ENCODE results near the gene VRK1.
"Not testable (repeated sequence)": the region's sequence is repeated elsewhere in the genome, so short reads cannot be mapped to it uniquely, and the experiment has no call there.

The VRK1 gene

DNA sequence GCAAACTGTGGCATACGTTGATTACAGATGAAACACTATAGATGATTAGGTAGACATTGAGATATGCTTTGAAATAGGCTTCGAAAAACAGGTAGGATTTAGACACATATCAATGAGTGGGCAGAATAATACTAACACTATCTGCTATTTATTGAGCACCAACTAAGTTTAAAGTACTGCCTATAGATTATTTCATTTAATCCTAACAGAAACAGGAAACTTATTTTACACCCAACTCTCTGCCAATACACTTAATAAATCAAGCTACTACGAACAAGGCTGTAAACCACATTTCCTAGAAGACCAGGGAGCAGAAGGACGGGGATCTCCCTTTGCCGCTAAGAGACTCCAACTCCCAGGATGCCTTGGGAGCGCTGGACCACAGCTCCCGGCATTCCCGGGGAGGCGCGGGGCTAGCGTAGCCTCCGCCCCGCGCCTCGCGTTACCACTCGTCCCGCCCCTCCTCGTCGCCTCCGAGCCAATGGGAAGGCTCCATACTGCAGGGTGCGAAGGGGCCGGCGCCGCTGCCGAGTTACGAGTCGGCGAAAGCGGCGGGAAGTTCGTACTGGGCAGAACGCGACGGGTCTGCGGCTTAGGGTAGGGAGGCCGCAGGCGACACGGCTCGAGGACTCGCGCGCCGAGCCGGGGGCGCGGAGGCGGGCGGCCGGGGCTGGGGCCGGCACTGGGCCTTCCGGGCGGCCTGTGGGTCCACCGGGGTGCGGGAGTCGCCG is at the start of gene VRK1:
Gene VRK1, plus strand, starts transcription at position 532 of the 731 bp plus-strand sequence. CDS start 36,090 bp downstream, outside the sequence.
- peak; percentile 97 for DNase-seq (ENCODE audit: low spot score)

DNA sequence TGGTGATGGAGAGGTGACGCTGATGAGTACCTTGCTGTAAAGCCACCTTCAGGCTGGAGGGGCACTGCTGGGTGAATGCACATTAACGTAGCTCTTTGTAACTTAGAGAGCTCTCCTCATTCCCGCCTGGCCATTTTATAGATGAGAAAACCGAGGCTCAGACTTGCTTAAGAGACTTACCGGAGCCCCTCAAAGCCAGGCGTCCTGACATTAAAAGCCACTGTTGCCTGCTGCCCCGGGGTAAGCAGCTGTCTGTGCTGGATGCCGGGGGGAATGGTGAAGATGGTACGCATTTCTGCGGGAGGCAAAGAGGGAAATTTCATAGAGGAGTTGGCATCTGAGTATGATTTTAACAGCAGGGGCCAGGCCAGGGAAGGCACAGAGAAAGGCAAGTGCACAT is 49.6 kb upstream of the VRK1 start:
- DNase-seq (ENCODE audit: low spot score): no peak

DNA sequence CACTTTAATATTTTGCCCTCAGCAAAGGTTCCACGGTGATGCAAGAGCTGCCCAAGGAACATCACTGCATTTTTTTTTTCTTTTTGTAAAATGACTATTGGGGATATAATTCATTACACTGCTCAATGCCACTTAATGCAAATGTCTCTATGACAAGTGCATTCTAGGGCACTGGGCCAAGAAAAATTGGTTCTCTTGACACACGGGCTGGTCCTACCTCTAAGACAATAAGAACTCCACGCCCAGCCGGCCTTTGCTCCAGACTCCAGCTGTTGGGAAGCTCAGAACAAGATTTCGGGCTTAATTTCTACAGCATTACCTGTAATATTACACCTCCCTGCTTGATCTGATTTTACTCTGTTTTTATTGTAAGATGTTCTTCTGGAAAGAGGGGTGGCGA is 48.8 kb upstream of the VRK1 start:
- no peak for DNase-seq (ENCODE audit: low spot score)

GRCh38 chr14:96751505-96751904 is 45.7 kb upstream of the VRK1 start:
- DNase-seq (ENCODE audit: low spot score): no peak

- DNase-seq (ENCODE audit: low spot score): no peak
These were observed 45.1 kb upstream of the VRK1 start for GRCh38 chr14:96752125-96752524.

- no peak for DNase-seq (ENCODE audit: low spot score)
These were observed 44.6 kb upstream of the VRK1 start for GRCh38 chr14:96752594-96752993.

- DNase-seq (ENCODE audit: low spot score): no peak
These were observed 42.9 kb upstream of the VRK1 start for GRCh38 chr14:96754162-96754844.

GRCh38 chr14:96754845-96755184 is 42.4 kb upstream of the VRK1 start:
- no peak for DNase-seq (ENCODE audit: low spot score)

DNA sequence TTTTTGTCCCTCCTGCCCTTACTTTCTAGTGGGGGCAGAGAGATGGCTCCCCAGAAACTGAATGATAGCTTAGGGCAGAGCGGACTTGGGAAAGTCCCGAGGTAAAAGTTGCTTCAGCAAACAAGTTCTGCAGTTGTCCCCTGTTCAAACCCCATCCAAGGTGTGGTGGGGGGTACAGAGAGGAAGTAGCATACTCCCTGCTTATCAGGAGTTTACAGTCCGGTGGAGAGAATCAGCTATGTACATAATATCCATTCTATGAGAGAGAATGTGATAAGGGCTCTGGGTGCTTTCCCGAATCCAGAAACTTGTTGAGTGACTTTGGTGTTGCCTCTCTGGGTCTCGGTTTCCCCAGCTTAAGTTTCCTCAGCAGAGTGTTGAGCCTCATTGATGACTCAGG is 40.4 kb upstream of the VRK1 start:
- no peak for DNase-seq (ENCODE audit: low spot score)

- no peak for DNase-seq (ENCODE audit: low spot score)
These were observed 39.7 kb upstream of the VRK1 start for GRCh38 chr14:96757456-96757855.

DNA sequence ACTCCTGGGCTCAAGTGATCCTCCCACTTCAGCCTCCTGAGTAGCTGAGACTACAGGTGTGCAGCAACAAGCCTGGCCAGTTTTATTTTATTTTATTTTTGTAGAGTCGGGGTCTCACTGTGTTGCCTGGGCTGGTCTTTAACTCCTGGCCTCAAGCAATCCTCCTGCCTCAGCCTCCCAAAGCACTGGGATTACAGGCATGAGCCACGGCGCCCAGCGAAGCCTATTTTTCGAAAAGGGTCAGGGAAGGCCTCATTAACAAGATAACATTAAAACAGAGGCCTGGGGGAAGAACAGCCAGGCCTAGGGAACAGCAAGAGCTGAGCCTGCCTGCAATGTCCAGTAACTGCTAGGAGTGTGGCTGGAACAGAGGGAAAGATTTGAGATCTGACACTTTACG is 36.1 kb upstream of the VRK1 start:
- DNase-seq (ENCODE audit: low spot score): no peak

GRCh38 chr14:96762650-96763049 is 34.5 kb upstream of the VRK1 start:
- DNase-seq (ENCODE audit: low spot score): peak; percentile 52

- no peak for DNase-seq (ENCODE audit: low spot score)
These were observed 33.2 kb upstream of the VRK1 start for GRCh38 chr14:96764012-96764411.

- DNase-seq (ENCODE audit: low spot score): not testable (repeated sequence)
These were observed 32.0 kb upstream of the VRK1 start for GRCh38 chr14:96765205-96765604.

DNA sequence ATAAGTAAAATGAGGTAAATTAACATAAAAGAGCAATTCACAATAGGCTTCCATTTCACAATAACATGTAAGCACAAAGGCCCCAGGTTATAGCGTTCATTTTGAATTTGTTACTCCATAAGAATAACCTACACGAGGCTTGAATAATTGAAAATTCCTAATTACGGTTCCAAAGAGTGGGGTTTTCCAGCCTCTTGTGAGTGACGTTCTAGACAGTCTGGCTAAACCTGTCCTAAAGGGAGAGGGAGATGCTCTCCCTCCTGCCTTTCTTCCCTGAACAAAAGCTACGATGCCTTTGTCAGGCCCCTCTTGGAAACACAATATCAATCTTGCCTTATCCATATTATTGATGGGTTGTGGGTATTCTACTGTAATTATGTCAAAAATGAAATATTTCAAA is 24.3 kb upstream of the VRK1 start:
- no peak for DNase-seq (ENCODE audit: low spot score)

DNA sequence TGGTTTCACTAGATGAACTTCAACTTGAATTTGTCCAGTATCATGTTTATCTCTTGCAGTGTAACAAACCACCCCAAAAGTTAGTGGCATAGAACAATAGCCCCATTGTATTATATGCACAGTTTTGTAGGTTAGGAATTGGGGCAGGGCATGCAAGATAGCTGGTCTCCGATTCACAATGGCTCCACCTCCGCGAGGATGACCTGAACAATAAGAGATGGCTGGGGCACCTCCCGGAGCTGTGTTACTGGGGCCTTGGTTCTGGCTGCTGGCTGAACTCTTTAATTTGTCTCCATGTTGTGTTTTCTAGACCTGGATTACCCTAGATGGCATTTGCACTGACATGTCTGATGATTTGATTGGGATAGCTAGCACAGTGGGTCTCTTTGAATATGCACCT is 20.4 kb upstream of the VRK1 start:
- DNase-seq (ENCODE audit: low spot score): no peak

GRCh38 chr14:96780500-96780899 is 16.7 kb upstream of the VRK1 start:
- DNase-seq (ENCODE audit: low spot score): no peak

DNA sequence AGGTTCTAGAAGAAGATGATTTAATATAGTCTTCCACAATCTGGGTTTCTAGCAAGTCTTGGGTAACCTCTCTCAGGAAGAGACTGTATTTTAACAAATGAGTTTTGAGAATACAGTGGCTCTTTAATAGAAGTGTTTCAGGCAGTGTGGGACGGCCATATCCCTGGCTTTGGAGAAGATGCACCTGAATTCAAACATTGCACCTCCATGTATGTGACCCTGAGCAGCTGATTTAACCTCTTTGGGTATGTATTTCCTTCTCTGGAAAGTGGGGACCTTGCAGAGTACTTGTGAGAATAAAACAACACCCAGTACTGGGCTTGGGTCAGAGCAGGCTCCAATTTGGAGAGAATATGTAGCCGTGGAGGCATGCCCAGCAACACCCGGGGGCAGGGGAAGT is 15.8 kb upstream of the VRK1 start:
- no peak for DNase-seq (ENCODE audit: low spot score)

- DNase-seq (ENCODE audit: low spot score): no peak
These were observed 14.7 kb upstream of the VRK1 start for GRCh38 chr14:96782436-96782835.

- DNase-seq (ENCODE audit: low spot score): no peak
These were observed 13.9 kb upstream of the VRK1 start for GRCh38 chr14:96783043-96783914.

DNA sequence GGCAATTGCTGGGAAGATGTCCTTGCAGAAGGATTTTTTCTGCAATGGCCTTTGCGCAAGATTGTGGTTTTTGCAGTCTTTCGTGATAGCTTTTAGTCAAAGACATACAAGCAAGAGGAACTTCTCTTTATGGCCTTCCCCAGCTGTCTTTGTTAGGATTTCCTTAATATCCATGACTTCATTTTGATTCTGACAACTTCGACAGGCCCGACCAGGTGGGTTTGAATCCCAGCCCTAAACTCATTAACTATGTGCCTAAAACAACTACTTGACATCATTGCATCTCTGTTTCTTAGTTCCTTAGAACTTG is 13.3 kb upstream of the VRK1 start:
- no peak for DNase-seq (ENCODE audit: low spot score)

DNA sequence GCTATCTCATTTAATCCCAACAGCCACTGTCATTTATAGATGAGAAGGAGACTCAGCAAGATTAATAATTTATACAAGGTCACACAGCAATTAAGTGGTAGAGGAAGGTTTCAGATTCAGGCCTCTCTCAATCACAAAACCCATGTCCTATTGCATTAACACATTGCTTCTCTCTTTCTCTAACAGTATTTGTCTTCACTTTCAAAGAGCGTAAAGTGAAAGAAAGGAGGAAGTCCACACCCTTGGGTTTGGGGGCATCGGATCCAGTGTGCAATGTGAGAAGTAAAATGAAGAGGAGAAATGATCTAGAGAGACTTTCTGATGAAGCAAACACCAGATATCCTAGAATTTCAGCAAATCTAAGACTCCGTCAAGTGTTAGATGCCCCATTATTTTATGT is 7.0 kb upstream of the VRK1 start:
- DNase-seq (ENCODE audit: low spot score): no peak

- no peak for DNase-seq (ENCODE audit: low spot score)
These were observed 6.5 kb upstream of the VRK1 start for GRCh38 chr14:96790706-96791105.

Measured in AG08395 (cell line).